Muscle of leg (tissue), 11 donors: ENCODE results near the gene GRIN2A. TPM values are rescaled to one million over a fixed set of nuclear protein-coding genes. Genes with fewer than 3 reads are reported as not detected.

Experiments used
- DNase-seq: peaks from one replicate; pipeline ENCODE4 v3.0.0; 2013
- H3K27ac ChIP-seq: one replicate; pipeline ENCODE4 v1.5.1; 2013; ENCODE audit warnings: mild to moderate bottlenecking, low read length, control low read depth
- H3K27me3 ChIP-seq: one replicate; pipeline ENCODE4 v1.6.1; 2013; ENCODE audit warnings: low read length; ENCODE audit not compliant: control insufficient read depth, insufficient read depth
- H3K36me3 ChIP-seq: one replicate; pipeline ENCODE4 v1.6.1; 2013; ENCODE audit warnings: low read length; ENCODE audit not compliant: control insufficient read depth, insufficient read depth
- H3K4me1 ChIP-seq: one replicate; pipeline ENCODE4 v1.6.1; 2013; ENCODE audit warnings: low read length; ENCODE audit not compliant: control insufficient read depth, insufficient read depth
- H3K4me3 ChIP-seq: one replicate; pipeline ENCODE4 v1.5.1; 2013; ENCODE audit warnings: low read length, control low read depth
- H3K9me3 ChIP-seq: replicated peaks from 2 replicates; pipeline ENCODE4 v1.6.1; 2013; ENCODE audit warnings: low read depth, low read length; ENCODE audit not compliant: control insufficient read depth
- WGBS: methylation state at CpG from one replicate; pipeline ENCODE4 v1.1.5; 2013; ENCODE audit warnings: missing lambda C conversion rate; ENCODE audit not compliant: insufficient coverage; 5-methylcytosine and 5-hydroxymethylcytosine counted together
- polyA plus RNA-seq, 8 donors: library from polyadenylated mRNA; unstranded; fragments of 120-200 nt; gene quantifications; one replicate each; pipeline versions ENCODE4 v1.2.1 to v1.2.3, GENCODE V29; 2013; ENCODE audit warnings: inconsistent platforms in 1 of 8, low replicate concordance in 1 of 8; ENCODE audit not compliant: insufficient read length in 8 of 8, insufficient read depth in 1 of 8
- total RNA-seq: library from RNA; stranded (reverse); fragments of 120-200 nt; gene quantifications from one replicate; pipeline ENCODE4 v1.2.4, GENCODE V29; 2013

The GRIN2A gene
- total and polyA plus RNA-seq, 9 donors, result 0.18 to 0.75 (median 0.35) TPM

DNA sequence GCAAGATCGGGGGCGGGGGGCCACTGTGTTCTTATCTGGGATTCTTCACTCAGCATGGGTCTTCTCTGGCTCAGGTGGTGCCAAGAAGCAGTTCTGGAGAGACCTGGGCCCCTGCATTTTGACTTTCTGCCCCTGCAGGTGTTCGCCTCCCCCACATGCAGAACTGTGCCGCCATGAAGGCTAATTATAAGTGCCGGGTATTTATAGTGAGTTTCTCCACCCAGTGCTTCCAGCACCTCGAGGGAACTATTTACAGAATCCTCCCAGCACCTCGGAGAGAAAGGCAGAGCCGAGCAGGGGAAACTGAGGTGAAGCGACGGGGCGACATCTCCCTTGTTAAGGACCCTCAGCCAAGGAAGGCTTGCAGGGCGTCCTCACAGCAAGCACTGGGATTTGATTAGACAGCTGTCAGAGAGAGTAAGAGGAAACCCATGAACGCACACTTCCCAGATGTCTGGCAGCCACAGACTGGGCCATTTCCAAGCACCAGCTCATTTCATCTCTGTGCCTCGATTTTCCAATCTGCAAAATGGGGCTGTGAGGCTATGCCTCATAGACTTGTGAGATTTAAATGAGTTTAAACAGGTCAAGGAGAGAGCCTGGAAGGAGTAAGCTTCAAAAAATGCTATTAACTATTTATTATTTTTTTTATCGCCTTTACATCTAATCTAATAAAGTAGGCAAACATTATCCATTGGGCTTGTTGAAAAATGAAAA lies 36.4 kb upstream of the GRIN2A start:
- H3K4me1 ChIP-seq, result no peaks in the 10 kb centered on the region
- 59% methylated on average over 3 of the region's 15 CpGs for WGBS
- DNase-seq, result no peak

DNA sequence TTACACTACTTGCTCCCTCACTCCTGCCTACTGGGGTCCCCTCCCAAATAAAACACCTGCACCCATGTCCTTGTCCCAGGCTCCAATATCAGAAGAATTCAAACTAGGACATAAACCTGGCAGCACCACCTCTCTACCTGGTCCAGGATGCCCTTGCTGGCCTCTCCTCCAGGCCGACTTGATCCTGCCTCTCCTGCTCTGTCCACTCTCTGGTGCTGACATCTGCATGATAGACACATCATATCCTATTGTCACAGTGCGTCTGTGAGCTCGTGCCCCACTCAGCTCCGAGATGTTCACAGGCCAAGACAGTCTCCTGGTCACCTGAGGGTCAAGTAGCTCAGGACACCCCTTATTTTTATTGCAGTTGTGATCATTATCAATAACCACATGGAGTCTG lies 31.5 kb upstream of the GRIN2A start:
- Histone ChIP-seq H3K27ac (no peak overlapping the region), H3K9me3 (no peaks in the 10 kb centered on the region), H3K27me3 (no peaks in the 10 kb centered on the region), H3K4me1 (no peaks in the 10 kb centered on the region), H3K4me3 (no peak overlapping the region), H3K36me3 (no peaks in the 10 kb centered on the region)
- WGBS, result 73% methylated on average over 2 of the region's 4 CpGs
- DNase-seq, result no peak

More for the DNA sequence above, 36.4 kb upstream of the GRIN2A start:
- Histone ChIP-seq H3K27me3 (no peaks in the 10 kb centered on the region), H3K9me3 (no peaks in the 10 kb centered on the region), H3K36me3 (no peaks in the 10 kb centered on the region), H3K27ac (no peak overlapping the region), H3K4me3 (no peak overlapping the region)

DNA sequence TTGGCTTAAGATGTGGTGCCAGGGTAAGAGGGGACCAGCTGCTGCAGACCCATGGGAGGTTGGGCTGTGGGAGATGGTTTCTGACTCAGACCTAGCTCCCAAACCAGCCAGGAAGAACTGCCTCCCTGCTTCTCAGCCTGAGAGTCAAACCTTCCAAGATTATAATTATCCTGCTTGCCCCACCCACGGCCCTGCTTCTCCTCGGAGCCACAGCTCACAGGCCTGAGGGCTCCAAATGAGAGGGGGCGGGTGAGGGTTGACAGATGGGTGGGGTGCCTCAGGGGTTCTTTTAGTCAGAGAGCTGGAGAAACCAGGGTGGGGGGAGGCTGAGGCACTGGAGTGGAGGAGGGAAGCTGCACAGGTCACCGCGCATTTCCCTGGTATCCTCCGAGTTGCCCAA lies 28.7 kb upstream of the GRIN2A start:
- Histone ChIP-seq H3K27me3 (no peaks in the 10 kb centered on the region), H3K27ac (no peak overlapping the region), H3K36me3 (no peaks in the 10 kb centered on the region), H3K4me1 (no peaks in the 10 kb centered on the region), H3K4me3 (no peak overlapping the region), H3K9me3 (no peaks in the 10 kb centered on the region)
- no peak for DNase-seq
- WGBS, result 61% methylated on average over 4 of the region's 6 CpGs

DNA sequence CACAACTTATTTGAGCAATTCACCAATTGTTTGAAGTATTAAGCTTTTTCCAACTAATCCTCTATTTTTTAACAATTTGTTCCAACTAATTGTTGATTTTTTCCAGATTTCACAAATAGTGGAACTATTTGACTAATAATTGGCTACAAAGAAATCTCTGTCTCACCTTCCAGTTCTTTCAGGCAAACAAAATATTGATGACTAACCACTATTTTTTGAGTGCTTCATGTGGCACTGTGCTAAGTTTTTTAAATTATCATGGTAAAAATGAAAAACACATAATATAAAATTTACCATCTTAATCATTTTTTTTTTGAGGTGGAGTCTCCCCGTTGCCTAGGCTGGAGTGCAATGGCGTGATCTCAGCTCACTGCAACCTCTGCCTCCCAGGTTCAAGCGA lies 24.6 kb upstream of the GRIN2A start:
- no peak overlapping the region for H3K27ac ChIP-seq
- H3K4me3 ChIP-seq, result no peak overlapping the region
- H3K4me1 ChIP-seq, result no peaks in the 10 kb centered on the region
- no peak for DNase-seq
- peaks cover 3% of the 10 kb centered on the region for H3K9me3 ChIP-seq
- WGBS, result no CpG with 5 or more reads among the region's 3 CpGs
- H3K27me3 ChIP-seq, result no peaks in the 10 kb centered on the region
- no peaks in the 10 kb centered on the region for H3K36me3 ChIP-seq

DNA sequence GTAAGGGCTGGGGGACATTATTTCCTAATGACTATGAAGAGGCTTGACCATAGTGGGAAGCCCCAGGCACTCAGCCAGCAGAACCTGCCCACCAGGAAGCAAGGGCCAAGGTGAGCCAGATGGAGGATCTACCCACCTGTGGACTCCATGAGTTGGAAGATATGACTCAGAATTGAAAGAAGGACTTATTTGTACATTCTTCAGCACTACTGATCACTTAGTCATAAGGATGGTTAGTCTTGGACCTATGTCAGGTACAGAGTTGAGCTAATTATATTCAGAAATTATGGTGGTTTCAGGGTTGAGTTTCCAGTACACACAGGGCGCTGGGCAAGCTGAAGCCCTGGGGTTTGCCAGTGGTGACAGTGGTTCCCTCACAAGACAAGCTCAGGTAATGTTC lies 24.0 kb upstream of the GRIN2A start:
- H3K9me3 ChIP-seq, result peaks cover 3% of the 10 kb centered on the region
- no peak overlapping the region for H3K4me3 ChIP-seq
- H3K27me3 ChIP-seq, result no peaks in the 10 kb centered on the region
- H3K27ac ChIP-seq, result no peak overlapping the region
- H3K4me1 ChIP-seq, result no peaks in the 10 kb centered on the region
- H3K36me3 ChIP-seq, result no peaks in the 10 kb centered on the region
- DNase-seq, result no peak
- no CpG with 5 or more reads among the region's 1 CpG for whole genome bisulfite sequencing

DNA sequence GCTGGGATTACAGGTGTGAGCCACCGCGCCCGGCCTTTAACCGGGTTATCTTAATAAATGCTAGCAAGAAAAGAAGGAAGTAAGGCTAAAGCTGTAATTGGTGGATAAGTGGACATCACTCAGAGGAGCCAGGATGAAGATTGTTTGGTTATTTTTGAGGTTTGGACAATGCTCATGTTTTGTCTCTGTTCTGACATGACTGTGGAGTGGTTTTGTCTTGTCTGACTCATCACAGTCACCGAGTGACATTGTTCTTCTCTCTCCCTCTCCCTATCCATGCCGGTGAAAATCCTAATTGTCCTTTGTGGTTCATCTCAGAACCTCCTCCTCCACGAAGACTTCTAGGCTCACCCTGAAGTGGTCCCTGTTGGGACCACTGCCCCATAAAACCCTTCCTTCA lies 23.5 kb upstream of the GRIN2A start:
- no peak overlapping the region for H3K4me3 ChIP-seq
- H3K27ac ChIP-seq, result no peak overlapping the region
- H3K9me3 ChIP-seq, result peaks cover 3% of the 10 kb centered on the region
- no peak for DNase-seq
- H3K36me3 ChIP-seq, result no peaks in the 10 kb centered on the region
- WGBS, result 81% methylated on average over 2 of the region's 7 CpGs
- H3K4me1 ChIP-seq, result no peaks in the 10 kb centered on the region
- H3K27me3 ChIP-seq, result no peaks in the 10 kb centered on the region

DNA sequence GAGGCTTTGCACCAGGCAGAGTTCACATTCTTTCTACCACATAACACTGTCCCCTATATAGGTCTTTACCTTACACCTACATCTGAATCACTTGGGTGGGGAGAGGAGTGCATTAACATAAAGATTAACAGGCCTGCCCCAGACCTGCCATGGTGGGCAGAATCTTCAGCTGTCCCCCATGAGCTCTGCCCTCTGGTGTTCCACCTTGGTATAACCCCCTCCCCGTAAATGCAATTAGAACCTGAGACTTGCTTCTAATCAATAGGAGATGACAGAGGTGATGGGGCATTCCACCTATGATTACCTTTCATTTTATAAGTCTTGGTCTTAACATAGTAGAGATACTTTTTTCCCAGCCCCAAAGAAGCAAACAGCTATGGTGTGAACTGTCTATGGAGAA lies 20.4 kb upstream of the GRIN2A start:
- WGBS, result no CpG with 5 or more reads among the region's 1 CpG
- Histone ChIP-seq H3K4me3 (no peak overlapping the region), H3K27ac (no peak overlapping the region), H3K36me3 (no peaks in the 10 kb centered on the region), H3K27me3 (no peaks in the 10 kb centered on the region), H3K4me1 (no peaks in the 10 kb centered on the region), H3K9me3 (peaks cover 3% of the 10 kb centered on the region)
- no peak for DNase-seq

DNA sequence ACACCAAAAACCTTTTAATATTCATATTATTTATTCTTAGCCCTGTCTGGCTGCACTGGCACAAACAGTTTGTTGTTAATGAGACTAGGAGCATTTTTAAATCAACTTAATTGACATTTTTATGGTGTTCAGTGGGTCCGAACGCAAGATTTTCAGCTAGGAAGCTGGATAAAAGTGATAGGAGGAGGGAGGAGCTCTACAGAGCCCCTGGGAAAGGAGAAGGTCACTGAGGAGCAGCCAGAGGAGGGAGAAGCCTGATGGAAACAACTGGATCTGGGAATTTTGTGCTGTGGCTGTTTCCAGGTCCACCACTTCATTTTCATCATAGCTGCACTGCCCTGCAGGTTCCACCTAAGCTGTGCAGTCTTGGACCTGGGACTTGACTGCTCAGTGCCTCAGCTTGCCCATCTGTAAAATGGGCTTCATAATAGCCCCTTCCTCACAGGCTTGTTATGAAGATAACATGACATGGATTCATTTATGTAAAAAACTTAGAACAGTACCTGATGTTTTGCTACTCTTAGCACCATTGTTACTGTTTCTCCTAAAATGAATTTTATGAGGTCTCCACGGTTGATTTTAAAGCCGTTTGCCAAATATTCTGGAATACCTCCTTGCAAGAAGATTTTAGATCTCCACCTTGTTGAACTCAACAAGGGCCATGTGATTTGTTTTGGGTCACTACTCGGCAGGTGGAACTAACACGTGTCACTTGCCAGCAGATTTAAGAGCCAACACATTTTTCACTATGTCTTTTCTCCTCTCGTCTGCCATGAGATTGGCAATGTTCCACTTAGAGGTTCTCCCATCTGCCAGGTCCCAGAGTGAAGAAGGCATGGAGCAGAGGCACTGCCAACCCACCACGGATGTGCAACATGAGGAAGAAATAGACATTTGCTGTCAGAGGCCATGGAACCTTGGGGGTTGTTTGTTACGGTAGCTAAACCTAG lies 18.7 kb upstream of the GRIN2A start:
- Histone ChIP-seq H3K36me3 (no peaks in the 10 kb centered on the region), H3K9me3 (peaks cover 3% of the 10 kb centered on the region), H3K4me1 (no peaks in the 10 kb centered on the region), H3K27me3 (no peaks in the 10 kb centered on the region), H3K4me3 (no peak overlapping the region), H3K27ac (no peak overlapping the region)
- 83% methylated on average over 4 of the region's 9 CpGs for WGBS
- no peak for DNase-seq

DNA sequence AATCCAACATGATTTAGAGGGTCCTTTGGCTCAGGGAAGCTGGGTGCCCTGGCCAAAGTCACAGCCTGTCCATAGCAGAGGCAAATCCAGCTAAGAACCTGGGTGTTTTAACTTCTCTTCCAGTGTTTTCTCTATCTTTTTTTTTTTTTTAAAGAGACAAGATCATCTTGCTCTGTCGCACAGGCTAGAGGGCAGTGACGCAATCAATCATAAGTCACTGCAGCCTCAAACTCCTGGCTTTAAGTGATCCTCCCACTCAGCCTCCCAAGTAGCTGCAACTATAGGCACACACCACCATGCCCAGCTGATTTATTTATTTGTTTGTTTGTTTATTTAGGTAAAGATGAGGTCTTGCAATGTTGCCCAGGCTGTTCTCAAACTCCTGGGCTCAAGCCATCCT lies 14.8 kb upstream of the GRIN2A start:
- no peaks in the 10 kb centered on the region for H3K27me3 ChIP-seq
- no peak overlapping the region for H3K4me3 ChIP-seq
- no peak overlapping the region for H3K27ac ChIP-seq
- no peaks in the 10 kb centered on the region for H3K4me1 ChIP-seq
- no peaks in the 10 kb centered on the region for H3K9me3 ChIP-seq
- no peak for DNase-seq
- no peaks in the 10 kb centered on the region for H3K36me3 ChIP-seq
- no CpG with 5 or more reads among the region's 2 CpGs for WGBS

DNA sequence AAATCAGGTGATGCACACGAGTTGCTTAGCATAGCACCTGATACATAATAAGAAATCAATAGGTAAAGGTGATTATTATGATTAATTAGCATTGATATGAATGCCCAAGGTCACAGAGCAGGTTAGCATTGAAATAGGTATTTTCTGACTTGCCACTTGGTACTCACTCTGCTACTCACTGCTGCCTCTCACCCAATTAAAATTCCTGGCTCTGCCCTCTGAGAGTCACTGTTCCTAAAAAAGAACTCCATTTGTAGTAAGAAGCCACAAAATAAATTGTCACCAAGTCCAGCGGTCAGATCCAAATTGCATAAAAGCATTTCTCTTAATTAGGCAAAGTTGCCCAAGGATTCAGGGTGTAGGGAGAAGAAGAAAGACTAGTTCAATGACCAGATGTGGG lies 8.9 kb upstream of the GRIN2A start:
- no peaks in the 10 kb centered on the region for H3K36me3 ChIP-seq
- no CpG with 5 or more reads among the region's 2 CpGs for WGBS
- DNase-seq, result no peak

More for the DNA sequence above, 8.9 kb upstream of the GRIN2A start:
- no peaks in the 10 kb centered on the region for H3K9me3 ChIP-seq
- H3K27ac ChIP-seq, result no peak overlapping the region
- H3K4me1 ChIP-seq, result no peaks in the 10 kb centered on the region
- H3K4me3 ChIP-seq, result no peak overlapping the region
- H3K27me3 ChIP-seq, result no peaks in the 10 kb centered on the region
